Choroid plexus epithelial cell (primary cell): ENCODE data around the gene TMEM263.

Experiments used
- DNase-seq: peaks from one replicate; pipeline ENCODE4 v3.0.0-alpha.2; 2010; ENCODE audit warnings: low read depth
- H3K4me3 ChIP-seq: 2 replicates; pipeline ENCODE4 v1.5.1; 2011; ENCODE audit warnings: low read depth, mild to moderate bottlenecking, control low read depth, low read length, moderate library complexity
- TF ChIP-seq, protein P1 (sequence below): conservative IDR thresholded peaks from 2 replicates; pipeline ENCODE4 v1.5.1; 2011; ENCODE audit warnings: low read depth, mild to moderate bottlenecking, control low read depth, inconsistent platforms, low read length, moderate library complexity

Gene TMEM263

DNA sequence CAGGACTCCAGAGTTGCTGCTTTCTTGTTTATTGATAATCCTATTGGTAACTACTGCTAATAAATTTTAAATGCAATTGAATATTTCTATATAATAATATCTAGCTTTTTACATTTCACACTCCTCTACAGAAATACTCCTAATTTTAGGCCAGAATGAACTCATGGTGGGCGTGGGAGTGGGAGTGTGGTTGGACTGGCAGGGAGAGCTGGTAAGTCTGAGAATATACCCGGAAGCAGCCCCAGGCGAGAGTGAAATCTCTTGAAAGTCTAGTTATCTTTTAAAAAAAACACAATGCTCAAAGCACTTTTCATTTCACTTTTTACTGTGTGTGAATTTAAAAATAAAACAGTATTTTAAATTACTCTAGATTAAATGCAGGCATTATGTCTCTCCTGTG is 4.7 kb downstream of the TMEM263 start:
- DNase-seq = no peak
- TF ChIP-seq, protein P1, sequence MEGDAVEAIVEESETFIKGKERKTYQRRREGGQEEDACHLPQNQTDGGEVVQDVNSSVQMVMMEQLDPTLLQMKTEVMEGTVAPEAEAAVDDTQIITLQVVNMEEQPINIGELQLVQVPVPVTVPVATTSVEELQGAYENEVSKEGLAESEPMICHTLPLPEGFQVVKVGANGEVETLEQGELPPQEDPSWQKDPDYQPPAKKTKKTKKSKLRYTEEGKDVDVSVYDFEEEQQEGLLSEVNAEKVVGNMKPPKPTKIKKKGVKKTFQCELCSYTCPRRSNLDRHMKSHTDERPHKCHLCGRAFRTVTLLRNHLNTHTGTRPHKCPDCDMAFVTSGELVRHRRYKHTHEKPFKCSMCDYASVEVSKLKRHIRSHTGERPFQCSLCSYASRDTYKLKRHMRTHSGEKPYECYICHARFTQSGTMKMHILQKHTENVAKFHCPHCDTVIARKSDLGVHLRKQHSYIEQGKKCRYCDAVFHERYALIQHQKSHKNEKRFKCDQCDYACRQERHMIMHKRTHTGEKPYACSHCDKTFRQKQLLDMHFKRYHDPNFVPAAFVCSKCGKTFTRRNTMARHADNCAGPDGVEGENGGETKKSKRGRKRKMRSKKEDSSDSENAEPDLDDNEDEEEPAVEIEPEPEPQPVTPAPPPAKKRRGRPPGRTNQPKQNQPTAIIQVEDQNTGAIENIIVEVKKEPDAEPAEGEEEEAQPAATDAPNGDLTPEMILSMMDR = no peak
- no peak overlapping the region for H3K4me3 ChIP-seq

DNA sequence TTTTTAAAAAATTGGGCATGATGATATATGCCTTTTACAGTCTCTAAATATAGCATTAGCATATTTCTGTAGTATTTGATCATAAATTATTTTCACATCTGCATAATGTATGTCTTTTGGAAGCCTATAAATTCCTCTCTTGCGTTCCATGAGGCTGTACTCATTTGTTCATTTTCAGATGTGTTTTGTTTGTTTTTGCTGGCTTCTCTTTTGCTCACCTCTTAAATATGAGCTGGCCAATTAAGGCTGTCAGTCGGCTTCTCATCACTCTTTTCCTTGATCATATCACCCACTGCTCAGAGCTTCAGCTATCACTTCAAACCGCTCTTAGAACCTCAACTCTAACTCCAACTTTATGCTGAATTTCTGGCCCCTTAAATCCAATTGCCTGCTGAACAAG is 6.6 kb downstream of the TMEM263 start:
- no peak for DNase-seq
- TF ChIP-seq, protein P1 = no peak
- no peak overlapping the region for H3K4me3 ChIP-seq

DNA sequence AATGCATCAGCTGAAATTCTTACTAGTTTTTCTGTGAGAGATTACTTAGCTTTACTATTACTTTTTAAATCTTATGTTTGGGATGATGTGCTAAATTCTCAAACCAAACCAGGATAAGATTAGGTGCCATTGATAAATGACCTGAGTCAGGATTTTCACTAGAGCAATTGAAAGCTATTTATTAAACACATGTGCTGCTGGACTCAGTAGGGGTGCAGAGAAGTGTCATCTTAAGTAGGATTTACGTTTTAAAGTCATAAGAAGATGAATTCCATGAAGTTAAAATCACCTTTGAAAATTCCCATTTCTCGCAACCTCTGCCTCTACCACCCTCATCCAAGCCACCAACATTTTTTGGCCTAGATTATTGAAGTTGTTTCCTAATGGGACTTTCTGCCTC is 8.8 kb downstream of the TMEM263 start:
- no peak for DNase-seq
- TF ChIP-seq, protein P1 = no peak
- no peak overlapping the region for H3K4me3 ChIP-seq

DNA sequence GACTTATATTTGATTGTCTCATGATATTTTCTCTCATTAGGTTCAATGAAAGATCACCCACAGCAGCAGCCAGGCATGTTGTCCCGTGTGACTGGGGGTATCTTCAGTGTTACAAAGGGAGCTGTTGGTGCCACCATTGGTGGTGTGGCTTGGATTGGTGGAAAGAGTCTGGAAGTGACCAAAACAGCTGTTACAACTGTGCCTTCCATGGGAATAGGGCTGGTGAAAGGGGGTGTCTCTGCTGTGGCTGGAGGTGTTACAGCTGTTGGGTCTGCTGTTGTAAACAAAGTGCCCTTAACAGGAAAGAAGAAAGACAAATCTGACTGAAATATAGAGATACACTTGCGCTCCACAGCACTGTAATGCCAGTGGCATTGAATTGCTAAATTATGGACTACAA is 15.4 kb downstream of the TMEM263 start:
- no peak for DNase-seq
- no peak overlapping the region for H3K4me3 ChIP-seq
- TF ChIP-seq, protein P1 = no peak

DNA sequence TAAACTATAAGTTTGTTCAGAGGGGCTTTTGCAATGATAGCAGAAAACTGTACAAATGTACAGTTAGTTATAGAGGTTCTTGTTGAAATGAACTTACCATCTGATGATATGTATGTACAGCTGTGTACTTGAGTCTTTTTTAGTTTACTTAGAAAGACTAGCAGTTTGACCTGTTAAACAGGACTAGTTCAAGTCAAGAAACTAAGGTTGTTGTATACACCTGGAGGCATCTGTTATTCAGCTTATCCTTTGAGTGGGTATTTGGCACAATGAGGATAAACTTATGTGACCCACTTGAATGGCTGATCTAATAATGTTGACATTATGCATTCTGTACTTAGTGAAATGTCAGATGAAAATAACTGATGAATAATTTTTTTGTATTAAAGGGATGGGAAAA is 17.8 kb downstream of the TMEM263 start:
- no peak for DNase-seq
- no peak overlapping the region for H3K4me3 ChIP-seq
- TF ChIP-seq, protein P1 = no peak

DNA sequence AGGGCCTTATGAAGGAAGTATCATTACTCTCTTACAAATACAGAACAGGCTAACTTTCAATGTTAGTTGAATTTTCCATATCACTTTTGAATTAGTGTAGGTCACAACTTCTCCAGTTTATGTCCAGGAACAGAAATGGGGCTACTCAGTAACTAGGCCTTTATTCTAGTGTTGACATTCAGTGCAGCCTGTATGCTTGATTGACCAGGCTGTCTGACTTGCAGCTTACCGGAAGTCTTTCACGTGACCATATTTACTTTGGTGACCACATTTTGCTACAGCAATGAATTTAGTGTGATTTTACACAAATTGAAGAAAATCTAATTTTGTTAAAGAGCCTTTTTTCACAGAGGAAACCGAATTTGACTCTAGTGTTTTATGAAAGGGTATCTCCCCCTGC is 18.8 kb downstream of the TMEM263 start:
- DNase-seq = no peak
- TF ChIP-seq, protein P1 = no peak

DNA sequence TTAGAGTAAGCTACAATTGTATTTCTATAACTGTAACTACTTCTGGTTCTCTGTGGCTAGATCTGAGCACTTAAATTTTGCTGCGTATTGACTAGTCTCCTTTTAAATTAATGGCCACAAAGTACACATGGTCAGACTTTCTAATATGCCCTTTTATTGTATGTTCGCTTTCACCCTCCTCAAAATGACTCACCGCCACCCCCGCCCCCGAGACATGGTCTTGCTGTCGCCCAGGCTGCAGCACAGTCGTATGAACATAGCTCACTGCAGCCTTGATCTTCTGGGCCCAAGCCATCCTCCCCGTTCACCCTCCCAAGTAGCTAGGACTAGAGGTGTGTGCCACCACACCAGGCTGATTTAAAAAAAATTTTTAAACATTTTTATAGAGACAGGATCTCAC is 19.4 kb downstream of the TMEM263 start:
- H3K4me3 ChIP-seq = no peak overlapping the region
- TF ChIP-seq, protein P1 = no peak
- DNase-seq = no peak

More for the DNA sequence above, 18.8 kb downstream of the TMEM263 start:
- no peak overlapping the region for H3K4me3 ChIP-seq
